Activated naive CD8-positive, alpha-beta T cell (primary cell): Measurements from ENCODE around the gene GLIS1.

Experiments
- H3K27ac Mint-ChIP-seq: one replicate; pipeline ENCODE4 v1.8.0; 2021; ENCODE audit warnings: mixed read lengths
- H3K27me3 Mint-ChIP-seq: one replicate; pipeline ENCODE4 v1.8.0; 2021; ENCODE audit warnings: mixed read lengths
- H3K36me3 Mint-ChIP-seq: one replicate; pipeline ENCODE4 v1.8.0; 2021; ENCODE audit warnings: mixed read lengths
- H3K4me1 Mint-ChIP-seq: one replicate; pipeline ENCODE4 v1.8.0; 2021; ENCODE audit warnings: low read depth, mixed read lengths
- H3K4me3 Mint-ChIP-seq: one replicate; pipeline ENCODE4 v1.8.0; 2021; ENCODE audit warnings: mild to moderate bottlenecking, mixed read lengths
- H3K9me3 Mint-ChIP-seq: one replicate; pipeline ENCODE4 v1.8.0; 2021; ENCODE audit warnings: low read depth, mixed read lengths

GLIS1 gene

GRCh38 chr1:53543778-53544695 is 194.9 kb downstream of the GLIS1 start:
- Mint-ChIP-seq H3K36me3 (no peaks in the 10 kb centered on the region), H3K9me3 (no peaks in the 10 kb centered on the region), H3K4me1 (no peaks in the 10 kb centered on the region), H3K27me3 (no peaks in the 10 kb centered on the region), H3K4me3 (no peak overlapping the region), H3K27ac (no peak overlapping the region)

- Mint-ChIP-seq H3K27me3 (no peaks in the 10 kb centered on the region), H3K27ac (no peak overlapping the region), H3K4me3 (no peak overlapping the region), H3K36me3 (no peaks in the 10 kb centered on the region), H3K4me1 (no peaks in the 10 kb centered on the region), H3K9me3 (no peaks in the 10 kb centered on the region)
Measured at GRCh38 chr1:53543130-53543777, 195.7 kb downstream of the GLIS1 start.

- H3K4me3 Mint-ChIP-seq = no peak overlapping the region
- no peaks in the 10 kb centered on the region for H3K4me1 Mint-ChIP-seq
- H3K9me3 Mint-ChIP-seq = no peaks in the 10 kb centered on the region
- H3K27me3 Mint-ChIP-seq = no peaks in the 10 kb centered on the region
- no peaks in the 10 kb centered on the region for H3K36me3 Mint-ChIP-seq
- no peak overlapping the region for H3K27ac Mint-ChIP-seq
Measured at GRCh38 chr1:53542551-53542950, 196.4 kb downstream of the GLIS1 start.

- no peak overlapping the region for H3K27ac Mint-ChIP-seq
- no peaks in the 10 kb centered on the region for H3K27me3 Mint-ChIP-seq
- H3K9me3 Mint-ChIP-seq = no peaks in the 10 kb centered on the region
- H3K4me1 Mint-ChIP-seq = no peaks in the 10 kb centered on the region
- no peaks in the 10 kb centered on the region for H3K36me3 Mint-ChIP-seq
- no peak overlapping the region for H3K4me3 Mint-ChIP-seq
Measured at GRCh38 chr1:53541761-53542550, 197.0 kb downstream of the GLIS1 start.

GRCh38 chr1:53541263-53541625 is 197.7 kb downstream of the GLIS1 start:
- Mint-ChIP-seq H3K36me3 (no peaks in the 10 kb centered on the region), H3K9me3 (no peaks in the 10 kb centered on the region), H3K27me3 (no peaks in the 10 kb centered on the region), H3K4me3 (no peak overlapping the region), H3K4me1 (no peaks in the 10 kb centered on the region), H3K27ac (no peak overlapping the region)

- Mint-ChIP-seq H3K4me1 (no peaks in the 10 kb centered on the region), H3K9me3 (no peaks in the 10 kb centered on the region), H3K4me3 (no peak overlapping the region), H3K27ac (no peak overlapping the region), H3K36me3 (no peaks in the 10 kb centered on the region), H3K27me3 (no peaks in the 10 kb centered on the region)
Measured at GRCh38 chr1:53540604-53541262, 198.2 kb downstream of the GLIS1 start.

- Mint-ChIP-seq H3K27me3 (no peaks in the 10 kb centered on the region), H3K9me3 (no peaks in the 10 kb centered on the region), H3K4me3 (no peak overlapping the region), H3K36me3 (no peaks in the 10 kb centered on the region), H3K27ac (no peak overlapping the region), H3K4me1 (no peaks in the 10 kb centered on the region)
Measured at GRCh38 chr1:53539711-53540603, 199.0 kb downstream of the GLIS1 start.

GRCh38 chr1:53539226-53539625 is 199.7 kb downstream of the GLIS1 start:
- Mint-ChIP-seq H3K36me3 (no peaks in the 10 kb centered on the region), H3K4me3 (no peak overlapping the region), H3K4me1 (no peaks in the 10 kb centered on the region), H3K27ac (no peak overlapping the region), H3K27me3 (no peaks in the 10 kb centered on the region), H3K9me3 (no peaks in the 10 kb centered on the region)

- Mint-ChIP-seq H3K9me3 (no peaks in the 10 kb centered on the region), H3K27ac (no peak overlapping the region), H3K4me1 (no peaks in the 10 kb centered on the region), H3K27me3 (no peaks in the 10 kb centered on the region), H3K4me3 (no peak overlapping the region), H3K36me3 (no peaks in the 10 kb centered on the region)
Measured at GRCh38 chr1:53536606-53537005, 202.4 kb downstream of the GLIS1 start.

GRCh38 chr1:53535846-53536245 is 203.1 kb downstream of the GLIS1 start:
- Mint-ChIP-seq H3K36me3 (no peaks in the 10 kb centered on the region), H3K9me3 (no peaks in the 10 kb centered on the region), H3K27me3 (no peaks in the 10 kb centered on the region), H3K4me3 (no peak overlapping the region), H3K4me1 (no peaks in the 10 kb centered on the region), H3K27ac (no peak overlapping the region)

GRCh38 chr1:53535226-53535625 is 203.7 kb downstream of the GLIS1 start:
- Mint-ChIP-seq H3K36me3 (no peaks in the 10 kb centered on the region), H3K4me1 (no peaks in the 10 kb centered on the region), H3K27me3 (no peaks in the 10 kb centered on the region), H3K9me3 (no peaks in the 10 kb centered on the region), H3K4me3 (no peak overlapping the region), H3K27ac (no peak overlapping the region)

GRCh38 chr1:53532912-53533311 is 206.1 kb downstream of the GLIS1 start:
- H3K4me3 Mint-ChIP-seq = no peak overlapping the region

GRCh38 chr1:53532377-53532776 is 206.6 kb downstream of the GLIS1 start:
- H3K27ac Mint-ChIP-seq = no peak overlapping the region
- no peaks in the 10 kb centered on the region for H3K9me3 Mint-ChIP-seq
- H3K4me1 Mint-ChIP-seq = no peaks in the 10 kb centered on the region
- no peaks in the 10 kb centered on the region for H3K27me3 Mint-ChIP-seq
- H3K36me3 Mint-ChIP-seq = no peaks in the 10 kb centered on the region
- no peak overlapping the region for H3K4me3 Mint-ChIP-seq

More at GRCh38 chr1:53532912-53533311, 206.1 kb downstream of the GLIS1 start:
- no peaks in the 10 kb centered on the region for H3K27me3 Mint-ChIP-seq
- no peak overlapping the region for H3K27ac Mint-ChIP-seq
- no peaks in the 10 kb centered on the region for H3K4me1 Mint-ChIP-seq
- no peaks in the 10 kb centered on the region for H3K9me3 Mint-ChIP-seq
- H3K36me3 Mint-ChIP-seq = no peaks in the 10 kb centered on the region

GRCh38 chr1:53530550-53530949 is 208.4 kb downstream of the GLIS1 start:
- Mint-ChIP-seq H3K27ac (no peak overlapping the region), H3K4me1 (no peaks in the 10 kb centered on the region), H3K36me3 (no peaks in the 10 kb centered on the region)

More at GRCh38 chr1:53530550-53530949, 208.4 kb downstream of the GLIS1 start:
- Mint-ChIP-seq H3K9me3 (no peaks in the 10 kb centered on the region), H3K4me3 (no peak overlapping the region), H3K27me3 (no peaks in the 10 kb centered on the region)
